GM21529 (cell line): Measurements from ENCODE around the gene CAMK1D.

Experiments used
- ATAC-seq: cut with Tn5 transposase; IDR thresholded peaks from one replicate; pipeline ENCODE4 v1.9.1; 2021; ENCODE audit not compliant: unreplicated experiment

The CAMK1D gene

DNA sequence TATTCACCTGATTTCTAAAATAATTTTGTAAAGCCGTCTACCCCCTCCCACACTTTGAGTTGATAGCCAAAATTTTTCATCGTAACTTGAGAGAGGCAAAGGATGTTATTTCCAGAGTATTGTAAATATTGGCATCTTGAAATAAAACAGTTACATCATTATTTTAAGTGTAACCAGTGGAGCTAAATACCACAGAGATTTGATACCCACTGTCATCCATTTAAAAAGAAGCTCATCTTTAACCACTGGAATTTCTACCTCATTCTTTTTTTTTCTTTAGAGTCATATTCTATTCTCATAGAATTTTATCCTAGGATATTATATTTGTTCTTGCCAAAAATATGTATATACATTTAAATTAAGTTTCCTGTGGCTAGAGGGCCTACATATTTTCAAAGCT is 48.6 kb downstream of the CAMK1D start:
- ATAC-seq: no peak

- no peak for ATAC-seq
Measured at GRCh38 chr10:12400266-12400931, 51.1 kb downstream of the CAMK1D start.

DNA sequence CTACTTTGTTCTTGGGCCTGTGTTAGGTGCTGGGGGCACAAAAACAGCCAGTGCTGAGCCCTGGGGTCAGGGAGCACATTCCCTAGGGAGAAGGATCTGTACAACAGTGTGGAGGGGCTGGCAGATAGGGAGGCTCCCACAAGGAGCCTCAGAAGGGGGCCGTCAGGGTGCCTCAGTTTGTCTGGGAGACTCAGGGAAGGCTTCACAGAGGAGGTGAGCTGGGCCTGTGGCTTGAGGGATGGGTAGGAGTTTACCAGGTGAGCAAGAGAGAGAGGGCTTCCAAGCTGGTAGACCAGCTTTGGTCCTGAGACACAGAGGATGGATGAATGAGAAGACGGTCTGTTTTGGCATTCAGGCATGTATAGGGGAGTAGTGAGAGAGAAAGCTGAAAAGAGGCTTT is 52.1 kb downstream of the CAMK1D start:
- no peak for ATAC-seq

- ATAC-seq: no peak
Measured at GRCh38 chr10:12403119-12403518, 53.8 kb downstream of the CAMK1D start.

DNA sequence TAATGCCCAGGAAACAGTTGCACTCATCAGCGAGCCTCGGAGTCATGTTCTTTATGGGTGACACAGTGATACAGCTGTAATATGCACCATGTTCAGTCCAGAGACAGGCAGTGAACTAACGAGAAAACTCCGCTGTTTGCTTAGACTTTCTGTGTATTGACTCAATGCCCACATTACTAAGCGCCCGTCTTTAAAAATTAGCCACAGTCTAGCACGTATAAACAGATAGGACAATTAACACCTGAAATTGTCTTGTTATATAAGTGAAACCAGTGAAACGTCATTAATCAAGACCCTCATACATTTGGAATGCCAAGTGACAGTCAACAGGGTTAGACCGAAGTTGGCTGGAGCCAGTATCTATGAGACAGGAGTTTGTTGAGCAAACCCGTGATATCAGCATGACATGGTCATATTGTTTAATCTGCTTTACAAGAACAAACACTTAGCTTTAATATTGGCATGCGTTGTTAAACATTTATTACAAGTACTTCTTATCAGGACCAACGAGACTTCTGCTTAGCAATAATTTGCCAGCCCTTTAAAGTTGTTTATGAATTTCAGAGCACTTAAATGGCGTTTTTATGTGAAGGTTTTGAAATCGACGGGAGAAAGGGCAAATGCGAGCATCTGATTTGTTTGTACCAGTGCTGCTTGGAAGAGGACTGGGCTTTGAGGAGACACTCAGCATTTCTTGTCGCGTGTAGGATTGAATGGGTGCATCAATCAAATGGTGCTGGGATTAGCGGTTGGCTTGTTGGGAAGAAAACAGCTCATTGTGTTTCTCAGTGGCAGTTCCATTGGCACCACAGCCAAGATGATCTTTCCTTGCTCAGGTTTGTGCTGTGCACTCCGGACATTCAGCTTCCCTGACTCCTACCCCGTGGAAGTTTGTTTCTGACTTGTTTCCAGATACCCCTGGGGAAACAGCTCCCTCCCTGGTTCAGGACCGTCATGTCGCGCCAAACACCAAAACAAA is 56.3 kb downstream of the CAMK1D start:
- no peak for ATAC-seq

- no peak for ATAC-seq
Measured at GRCh38 chr10:12406764-12407400, 57.5 kb downstream of the CAMK1D start.

- ATAC-seq: no peak
Measured at GRCh38 chr10:12408472-12408871, 59.1 kb downstream of the CAMK1D start.

- no peak for ATAC-seq
Measured at GRCh38 chr10:12409161-12409560, 59.8 kb downstream of the CAMK1D start.

- no peak for ATAC-seq
Measured at GRCh38 chr10:12409613-12410012, 60.3 kb downstream of the CAMK1D start.

DNA sequence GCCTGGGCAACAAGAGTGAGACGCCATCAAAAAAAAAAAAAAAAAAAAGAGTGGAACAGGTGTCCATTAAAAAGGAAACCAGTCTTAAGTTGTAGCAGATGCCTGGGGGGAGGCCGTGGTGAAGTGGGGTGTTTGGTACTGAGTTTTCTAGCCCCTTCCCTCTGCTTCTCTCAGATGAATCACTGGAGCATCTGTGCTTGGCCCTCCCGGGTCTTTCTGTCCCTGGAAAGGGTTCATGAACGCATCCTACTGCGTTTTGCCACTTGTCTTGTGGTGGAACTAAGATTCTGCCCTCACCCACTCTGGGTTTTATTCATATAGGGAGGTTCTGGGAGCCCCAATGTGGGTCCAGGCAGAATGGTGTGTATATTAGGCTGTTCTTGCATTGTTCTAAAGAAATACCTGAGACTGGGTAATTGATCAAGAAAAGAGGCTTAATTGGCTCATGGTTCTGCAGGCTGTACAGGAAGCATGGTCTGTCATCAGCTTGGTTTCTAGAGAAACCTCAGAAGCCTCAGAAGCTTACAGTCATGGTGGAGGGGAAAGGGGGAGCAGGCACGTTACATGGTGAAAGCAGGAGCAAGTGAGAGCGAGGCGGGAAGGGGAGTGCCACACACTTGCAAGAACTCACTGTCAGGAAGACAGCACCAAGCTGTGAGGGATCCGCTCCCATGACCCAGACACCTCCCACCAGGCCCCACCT is 63.5 kb downstream of the CAMK1D start:
- ATAC-seq: no peak

GRCh38 chr10:12413369-12413711 is 64.0 kb downstream of the CAMK1D start:
- ATAC-seq: no peak

DNA sequence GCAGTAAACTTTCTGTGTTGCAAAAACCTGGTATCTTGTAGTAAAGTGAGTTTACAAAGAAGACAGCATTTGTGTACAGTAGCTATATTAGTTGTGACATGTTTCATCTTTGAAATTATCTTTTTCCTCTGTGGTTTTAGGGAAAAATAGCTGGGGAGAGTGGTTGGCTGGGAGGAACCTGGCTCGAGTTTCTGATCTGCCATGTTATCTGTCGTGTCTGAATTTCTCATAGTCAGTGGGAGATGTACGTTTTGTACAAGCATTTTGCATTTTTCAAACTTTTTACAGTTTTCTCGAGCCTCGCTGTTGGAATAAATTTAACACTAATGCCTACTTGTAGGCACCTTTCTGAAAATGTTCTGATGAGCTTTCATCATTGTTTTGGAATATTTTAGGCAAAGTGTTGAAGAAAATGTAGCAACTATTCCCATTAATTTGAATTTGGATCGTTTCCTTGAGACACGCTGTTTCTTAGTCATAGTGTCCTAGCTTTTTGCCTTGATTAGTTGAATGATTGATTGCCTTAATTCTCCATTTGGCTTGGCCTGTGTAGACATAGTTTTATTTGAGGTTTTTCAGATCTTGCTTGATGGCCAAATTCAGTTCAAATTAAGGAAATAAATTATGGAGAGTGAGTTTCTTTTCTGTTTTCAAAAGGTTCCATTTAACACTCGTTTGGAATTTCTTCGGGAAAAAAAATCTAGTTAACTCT is 65.1 kb downstream of the CAMK1D start:
- no peak for ATAC-seq

DNA sequence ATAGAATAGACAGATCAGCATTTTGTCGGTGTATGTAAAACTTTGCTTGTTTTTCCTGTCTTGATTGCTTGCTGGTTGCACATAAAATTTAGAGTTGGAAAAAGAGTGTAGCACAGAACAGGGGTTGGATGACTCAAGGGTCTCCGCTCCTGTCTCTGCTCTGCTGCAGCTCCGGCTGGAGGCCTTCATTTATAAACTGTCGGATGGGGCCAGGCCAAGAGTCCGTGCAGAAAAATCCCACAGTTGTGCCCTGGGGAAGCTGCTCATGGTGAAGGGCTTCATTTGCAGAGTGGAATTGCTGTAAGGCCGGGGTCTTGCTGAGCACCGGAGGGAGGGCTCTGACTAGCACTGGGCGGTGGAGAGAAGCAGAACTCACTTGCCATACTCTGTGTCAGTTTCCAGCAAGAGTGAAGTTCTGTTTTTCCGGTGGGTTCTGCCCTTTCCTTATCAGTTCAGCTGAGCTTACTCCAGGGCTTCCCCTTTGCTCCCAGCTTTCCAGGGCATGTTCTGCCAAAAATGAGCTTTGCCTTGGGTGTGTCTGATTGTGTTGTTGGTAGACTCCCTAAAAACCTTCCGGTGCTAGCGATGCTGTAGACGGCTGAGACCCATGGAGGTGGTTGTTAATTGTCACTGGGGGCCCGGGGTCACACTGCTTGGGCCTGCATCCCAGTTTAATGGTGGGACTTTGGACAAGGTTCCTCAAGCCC is 67.2 kb downstream of the CAMK1D start:
- no peak for ATAC-seq

- no peak for ATAC-seq
Measured at GRCh38 chr10:12417331-12417730, 68.0 kb downstream of the CAMK1D start.

- ATAC-seq: no peak
Measured at GRCh38 chr10:12418000-12418399, 68.7 kb downstream of the CAMK1D start.

GRCh38 chr10:12418725-12419261 is 69.4 kb downstream of the CAMK1D start:
- ATAC-seq: no peak

DNA sequence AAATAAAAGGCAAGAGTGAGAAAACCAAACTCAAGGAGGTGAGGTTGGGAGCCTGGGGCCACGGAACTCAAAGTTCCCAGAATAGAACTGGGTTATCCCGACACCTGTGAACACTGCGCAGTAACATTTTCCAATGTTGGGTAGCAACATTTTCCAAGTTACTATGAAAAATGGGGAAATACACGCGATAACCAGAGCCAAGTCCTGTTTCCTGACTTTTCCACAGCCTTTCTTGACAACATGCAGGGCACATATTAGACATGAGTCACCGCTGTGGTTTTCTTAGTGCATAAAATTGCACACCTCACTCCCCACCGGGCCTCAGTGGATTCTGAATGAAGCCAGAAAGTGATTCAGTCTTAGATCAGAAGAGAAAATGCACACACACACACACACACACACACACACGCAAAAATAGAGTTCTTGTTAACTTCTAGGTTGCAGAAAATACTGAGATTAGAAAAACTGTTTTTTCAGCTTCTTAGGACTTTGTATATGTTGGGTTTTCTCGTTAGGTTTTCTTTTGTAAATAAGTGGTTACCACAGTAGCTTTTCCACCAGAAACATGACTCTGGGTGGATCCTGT is 70.0 kb downstream of the CAMK1D start:
- no peak for ATAC-seq

GRCh38 chr10:12420530-12421120 is 71.3 kb downstream of the CAMK1D start:
- no peak for ATAC-seq

- ATAC-seq: no peak
Measured at GRCh38 chr10:12422189-12422588, 72.8 kb downstream of the CAMK1D start.
